ENCODE data around the gene ATG101. TPM values are rescaled to one million over a fixed set of nuclear protein-coding genes. Genes with fewer than 3 reads are reported as not detected.

The ATG101 gene
- polyA plus RNA-seq, 1 donor (not counting 4 experiments of a cell fraction or from before 2014, with no cell fraction given) = 62.7 TPM

GRCh38 chr12:52125476-52125900 lies 55.7 kb downstream of the ATG101 start:
- Histone ChIP-seq H3K36me3 (ENCODE audit: control insufficient read depth in 2 of 2, extremely low read depth in 1 of 2, insufficient read depth in 2 of 2, low read length in 2 of 2) (no peaks in the 10 kb centered on the region), H3K4me1 (ENCODE audit: control insufficient read depth, extremely low read depth, insufficient read depth, low read length) (peaks cover 13% of the 10 kb centered on the region), H3K79me2 (ENCODE audit: control insufficient read depth, insufficient read depth, low read length) (no peaks in the 10 kb centered on the region), H3K9me1 (ENCODE audit: control insufficient read depth, extremely low read depth, insufficient read depth, low read length) (no peaks in the 10 kb centered on the region), H3K4me3 (ENCODE audit: control insufficient read depth in 2 of 3, extremely low read depth in 1 of 3, insufficient read depth in 2 of 3, low read depth in 1 of 3, low read length in 3 of 3) (no peak overlapping the region), H2AFZ (ENCODE audit: control insufficient read depth, low read length) (no peak overlapping the region), H3K9me3 (ENCODE audit: control insufficient read depth, low read depth, low read length) (no peaks in the 10 kb centered on the region), H3K9ac (ENCODE audit: control insufficient read depth, extremely low read depth, insufficient read depth, low read length) (no peak overlapping the region), H3K27me3 (ENCODE audit: control insufficient read depth, extremely low read depth, insufficient read depth, low read length) (peaks cover 11% of the 10 kb centered on the region), H3K4me2 (ENCODE audit: control insufficient read depth, extremely low read depth, insufficient read depth, low read depth, low read length) (no peak overlapping the region), H3K27ac (ENCODE audit: control insufficient read depth, insufficient read depth, low read length) (no peak overlapping the region), H4K20me1 (ENCODE audit: control insufficient read depth, extremely low read depth, insufficient read depth, low read length) (no peaks in the 10 kb centered on the region)
- no peak for TF ChIP-seq EZH2 (IDR thresholded peaks at IDR 0.05; ENCODE audit: low read length)
- TF ChIP-seq CTCF (optimal IDR thresholded peaks at IDR 0.05 in 1 of 3, IDR thresholded peaks at IDR 0.05 in 1 of 3, conservative IDR thresholded peaks at IDR 0.05 in 1 of 3; ENCODE audit: extremely low read depth in 1 of 3, insufficient read depth in 2 of 3, low read length in 3 of 3) = no peak
- FAIRE-seq (no peak), DNase-seq (ENCODE audit: low read depth, low spot score) (no peak)
- dilution Hi-C loops (cut with MboI; ENCODE audit: extremely low pct_ligation_motif_present, low sequenced_read_pairs) = no loop called here

DNA sequence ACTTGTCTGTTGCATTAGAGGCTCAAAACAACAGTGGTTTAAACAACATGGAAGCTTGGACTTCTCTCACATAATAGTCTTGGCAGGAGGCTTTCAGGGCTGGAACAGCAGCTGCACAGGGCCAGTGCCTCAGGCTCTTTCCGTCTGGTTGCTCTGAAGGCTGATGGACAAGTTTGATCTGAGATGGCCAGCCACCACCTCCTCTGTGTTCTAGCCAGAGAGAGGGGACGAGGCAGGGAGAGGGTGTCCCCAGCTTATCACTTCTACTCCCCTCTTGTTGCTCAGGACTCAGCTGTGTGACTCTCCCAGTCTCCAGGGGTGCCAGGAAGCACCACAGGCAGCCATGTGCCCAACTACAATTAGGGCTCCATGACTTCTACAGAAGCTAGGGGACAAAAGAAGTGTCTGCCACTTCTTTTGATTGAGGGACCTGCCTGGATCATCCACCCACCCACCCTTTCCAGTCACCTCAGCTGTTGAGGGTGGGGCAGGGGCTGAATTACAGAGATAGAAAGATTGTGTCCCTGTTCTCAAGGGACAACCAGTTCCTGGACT lies 56.3 kb downstream of the ATG101 start:
- Histone ChIP-seq H3K79me2 (ENCODE audit: control insufficient read depth, insufficient read depth, low read length) (no peaks in the 10 kb centered on the region), H3K27me3 (ENCODE audit: control insufficient read depth, extremely low read depth, insufficient read depth, low read length) (peaks cover 11% of the 10 kb centered on the region), H2AFZ (ENCODE audit: control insufficient read depth, low read length) (no peak overlapping the region), H3K27ac (ENCODE audit: control insufficient read depth, insufficient read depth, low read length) (no peak overlapping the region), H3K9me3 (ENCODE audit: control insufficient read depth, low read depth, low read length) (no peaks in the 10 kb centered on the region), H3K4me3 (ENCODE audit: control insufficient read depth in 2 of 3, extremely low read depth in 1 of 3, insufficient read depth in 2 of 3, low read depth in 1 of 3, low read length in 3 of 3) (no peak overlapping the region), H3K9ac (ENCODE audit: control insufficient read depth, extremely low read depth, insufficient read depth, low read length) (no peak overlapping the region), H3K4me2 (ENCODE audit: control insufficient read depth, extremely low read depth, insufficient read depth, low read depth, low read length) (no peak overlapping the region), H3K4me1 (ENCODE audit: control insufficient read depth, extremely low read depth, insufficient read depth, low read length) (peaks cover 7% of the 10 kb centered on the region), H3K9me1 (ENCODE audit: control insufficient read depth, extremely low read depth, insufficient read depth, low read length) (no peaks in the 10 kb centered on the region), H4K20me1 (ENCODE audit: control insufficient read depth, extremely low read depth, insufficient read depth, low read length) (no peaks in the 10 kb centered on the region), H3K36me3 (ENCODE audit: control insufficient read depth in 2 of 2, extremely low read depth in 1 of 2, insufficient read depth in 2 of 2, low read length in 2 of 2) (no peaks in the 10 kb centered on the region)
- FAIRE-seq (no peak), DNase-seq (ENCODE audit: low read depth, low spot score) (no peak)
- TF ChIP-seq CTCF (optimal IDR thresholded peaks at IDR 0.05 in 1 of 3, IDR thresholded peaks at IDR 0.05 in 1 of 3, conservative IDR thresholded peaks at IDR 0.05 in 1 of 3; ENCODE audit: extremely low read depth in 1 of 3, insufficient read depth in 2 of 3, low read length in 3 of 3) = no peak
- dilution Hi-C loops (cut with MboI; ENCODE audit: extremely low pct_ligation_motif_present, low sequenced_read_pairs) = no loop called here

Other genes with a start within 250 kb of the ATG101 start
- not detected in 3 replicates for gene FIGNL2, start 221.3 kb upstream of the ATG101 start, polyA plus RNA-seq
- not detected in 3 replicates for gene ANKRD33, start 181.9 kb upstream of the ATG101 start, polyA plus RNA-seq
- gene ACVRL1, start 162.5 kb upstream of the ATG101 start, polyA plus RNA-seq = not detected in 3 replicates
- gene ACVR1B, start 118.3 kb upstream of the ATG101 start, polyA plus RNA-seq = 11.8 to 15.3 TPM (median 12.7 TPM) in 3 replicates
- 0.54 to 0.86 TPM (median 0.56 TPM) in 3 replicates for gene TAMALIN, start 63.0 kb upstream of the ATG101 start, polyA plus RNA-seq
- gene NR4A1, start 18.5 kb upstream of the ATG101 start, polyA plus RNA-seq = 0.69 to 7.8 TPM (median 3.9 TPM) in 3 replicates
- gene SMIM41, start 9.7 kb downstream of the ATG101 start, polyA plus RNA-seq = not detected in 3 replicates
- gene KRT80, start 122.0 kb downstream of the ATG101 start, polyA plus RNA-seq = 3.3 to 7.2 TPM (median 4.1 TPM) in 3 replicates
- 112 to 224 TPM (median 117 TPM) in 3 replicates for gene KRT7, start 163.3 kb downstream of the ATG101 start, polyA plus RNA-seq
- gene KRT86, start 204.7 kb downstream of the ATG101 start, polyA plus RNA-seq = 0.03 TPM in 1 of 3 replicates, not detected in the others
- gene KRT81, start 221.6 kb downstream of the ATG101 start, polyA plus RNA-seq = 0.03 to 0.15 TPM in 2 of 3 replicates, not detected in the other